GM23338 (cell line): Measurements from ENCODE around the gene LAPTM5. TPM values are rescaled to one million over a fixed set of nuclear protein-coding genes. Genes with fewer than 3 reads are reported as not detected.

Source experiments
- ATAC-seq: fragments of 200-7000 bp; cut with Tn5 transposase; 3 replicates; pipeline ENCODE4 v1.9.1; 2020
- DNase-seq: peaks from one replicate; pipeline ENCODE4 v3.0.0-alpha.2; 2015; ENCODE audit warnings: low spot score
- H2AFZ ChIP-seq: fragments of 200-600 bp; sonication (generic); 2 replicates; pipeline ENCODE4 v1.8.0; 2016; ENCODE audit warnings: antibody characterized with exemption, mild to moderate bottlenecking, moderate library complexity
- H3F3A ChIP-seq: fragments of 200-600 bp; sonication (generic); replicated peaks from 2 replicates; pipeline ENCODE4 v1.8.0; 2017; ENCODE audit warnings: antibody characterized with exemption, mixed run types, low read depth
- H3K27ac ChIP-seq: fragments of 200-600 bp; sonication (generic); 2 replicates; pipeline ENCODE4 v1.6.1; 2016; ENCODE audit warnings: low read depth
- H3K27me3 ChIP-seq: fragments of 200-600 bp; sonication (generic); 2 replicates; pipeline ENCODE4 v1.8.0; 2016; ENCODE audit warnings: mild to moderate bottlenecking, mixed run types, moderate library complexity; ENCODE audit not compliant: insufficient read depth
- H3K36me3 ChIP-seq: fragments of 200-600 bp; sonication (generic); 2 replicates; pipeline ENCODE4 v1.8.0; 2016; ENCODE audit warnings: mild to moderate bottlenecking; ENCODE audit not compliant: insufficient read depth
- H3K4me1 ChIP-seq: fragments of 200-600 bp; sonication (generic); 2 replicates; pipeline ENCODE4 v1.8.0; 2016; ENCODE audit warnings: mild to moderate bottlenecking, moderate library complexity; ENCODE audit not compliant: insufficient read depth
- H3K4me2 ChIP-seq: fragments of 200-600 bp; sonication (generic); 2 replicates; pipeline ENCODE4 v1.7.1; 2017; ENCODE audit warnings: mixed run types
- H3K4me3 ChIP-seq: fragments of 200-600 bp; sonication (generic); 2 replicates; pipeline ENCODE4 v1.6.1; 2016; ENCODE audit warnings: mixed run types
- H3K79me2 ChIP-seq: fragments of 200-600 bp; sonication (generic); replicated peaks from 2 replicates; pipeline ENCODE4 v1.8.0; 2017; ENCODE audit warnings: mild to moderate bottlenecking; ENCODE audit not compliant: insufficient read depth
- H3K9me2 ChIP-seq: fragments of 200-600 bp; sonication (generic); 2 replicates; pipeline ENCODE4 v1.8.0; 2017; ENCODE audit not compliant: insufficient read depth
- H4K20me1 ChIP-seq: fragments of 200-600 bp; sonication (generic); replicated peaks from 2 replicates; pipeline ENCODE4 v1.8.0; 2017; ENCODE audit warnings: mild to moderate bottlenecking; ENCODE audit not compliant: insufficient read depth
- H3K27ac Mint-ChIP-seq: 2 replicates; pipeline ENCODE4 v1.8.0; 2020; ENCODE audit warnings: inconsistent platforms, mild to moderate bottlenecking, moderate library complexity, mixed read lengths
- H3K27me3 Mint-ChIP-seq: 3 replicates; pipeline ENCODE4 v1.8.0; 2022; ENCODE audit warnings: low read depth, mild to moderate bottlenecking, moderate library complexity, mixed read lengths, inconsistent platforms; ENCODE audit not compliant: insufficient read depth, poor library complexity
- H3K36me3 Mint-ChIP-seq: 3 replicates; pipeline ENCODE4 v1.8.0; 2021; ENCODE audit warnings: low read depth, mild to moderate bottlenecking, inconsistent platforms, moderate library complexity, mixed read lengths
- H3K4me1 Mint-ChIP-seq: 3 replicates; pipeline ENCODE4 v1.8.0; 2020; ENCODE audit warnings: mild to moderate bottlenecking, inconsistent platforms, mixed read lengths
- H3K4me3 Mint-ChIP-seq: 3 replicates; pipeline ENCODE4 v1.8.0; 2021; ENCODE audit warnings: moderate library complexity, mild to moderate bottlenecking, inconsistent platforms, mixed read lengths
- H3K9me3 Mint-ChIP-seq: 3 replicates; pipeline ENCODE4 v1.8.0; 2020; ENCODE audit warnings: moderate library complexity, mild to moderate bottlenecking, inconsistent platforms, mixed read lengths
- CREB1 ChIP-seq: fragments of 250-450 bp; sonication (Bioruptor Pico); IDR thresholded peaks from 2 replicates; pipeline ENCODE4 v1.5.0; 2020; ENCODE audit warnings: low read depth, mild to moderate bottlenecking, moderate library complexity
- EZH2 ChIP-seq: fragments of 200-600 bp; sonication (generic); IDR thresholded peaks from one replicate; pipeline ENCODE4 v1.8.0; 2017; ENCODE audit warnings: antibody characterized with exemption, mild to moderate bottlenecking, low read depth; ENCODE audit not compliant: unreplicated experiment
- JUNB ChIP-seq: IDR thresholded peaks from one replicate; pipeline ENCODE4 v1.6.1; 2016; ENCODE audit warnings: antibody characterized with exemption; ENCODE audit not compliant: unreplicated experiment
- NANOG ChIP-seq: IDR thresholded peaks from 2 replicates; pipeline ENCODE4 v1.6.1; 2016; ENCODE audit warnings: antibody characterized with exemption, borderline replicate concordance
- POLR2AphosphoS5 ChIP-seq: IDR thresholded peaks from 2 replicates; pipeline ENCODE4 v1.6.1; 2016; ENCODE audit warnings: antibody characterized with exemption, low read depth
- STAT1 ChIP-seq: IDR thresholded peaks from one replicate; pipeline ENCODE4 v1.6.1; 2016; ENCODE audit warnings: antibody characterized with exemption; ENCODE audit not compliant: unreplicated experiment
- ZNF114 ChIP-seq: fragments of 250-450 bp; sonication (Bioruptor Pico); IDR thresholded peaks from 2 replicates; pipeline ENCODE4 v1.5.0; 2020; ENCODE audit warnings: mild to moderate bottlenecking, moderate library complexity
- ZNF331 ChIP-seq: fragments of 250-450 bp; sonication (Bioruptor Pico); IDR thresholded peaks from 2 replicates; pipeline ENCODE4 v1.5.0; 2020; ENCODE audit warnings: low read depth, mild to moderate bottlenecking, moderate library complexity
- polyA plus RNA-seq: library from polyadenylated mRNA; unstranded; fragments of >200 nt; fragmentation: Nextera tagmentation; extraction: Ambion mirVana; gene quantifications from 2 replicates; pipeline ENCODE4 v1.2.1, GENCODE V29; 2016
- total RNA-seq: library from RNA; depleted of rRNA; stranded (reverse); fragments of >200 nt; shearing (Covaris generic); gene quantifications from 2 replicates; pipeline ENCODE4 v1.2.3, GENCODE V29; 2014
- TF ChIP-seq, protein P1 (sequence below), 2 experiments: fragments of 200-600 bp in 1 of 2; sonication (generic) in 1 of 2; conservative IDR thresholded peaks; 2 replicates each; pipeline versions ENCODE4 v1.5.1 to v1.6.1; 2016 to 2017; ENCODE audit warnings: antibody characterized with exemption in 2 of 2, low read depth in 2 of 2, mild to moderate bottlenecking in 2 of 2, moderate library complexity in 1 of 2
- TF ChIP-seq, protein P2 (sequence below): IDR thresholded peaks from one replicate; pipeline ENCODE4 v1.6.1; 2018; ENCODE audit warnings: antibody characterized with exemption; ENCODE audit not compliant: unreplicated experiment
- TF ChIP-seq, protein P3 (sequence below): fragments of 250-450 bp; sonication (Bioruptor Pico); IDR thresholded peaks from 2 replicates; pipeline ENCODE4 v1.5.0; 2020; ENCODE audit warnings: mild to moderate bottlenecking, moderate library complexity

Gene LAPTM5
- total and polyA plus RNA-seq, 2 experiments from 2014 or later, result 0.21 TPM; not detected in 1

DNA sequence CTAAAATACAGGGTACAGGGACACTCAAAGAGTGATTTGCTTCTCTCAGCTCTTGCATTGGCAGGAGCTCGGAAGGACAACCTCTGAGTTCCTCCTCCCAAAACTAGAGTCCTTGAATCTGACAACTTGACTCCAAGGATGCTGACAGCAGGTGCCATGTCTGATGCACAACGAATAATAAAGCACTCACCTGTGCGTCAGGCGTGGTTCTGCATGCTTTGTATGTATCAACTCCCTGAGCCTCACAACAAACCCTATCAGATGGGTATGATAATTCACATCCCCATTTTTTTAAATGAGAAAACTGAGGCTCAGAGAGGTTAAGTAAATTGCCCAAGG lies 1.4 kb downstream of the LAPTM5 start:
- no peak overlapping the region for H3K4me3 ChIP-seq
- Mint-ChIP-seq H3K36me3 (no peaks in the 10 kb centered on the region), H3K9me3 (no peaks in the 10 kb centered on the region), H3K4me3 (no peak overlapping the region), H3K4me1 (peaks cover 12% of the 10 kb centered on the region), H3K27me3 (peaks cover 12% of the 10 kb centered on the region), H3K27ac (no peak overlapping the region)
- H3K27me3 ChIP-seq, result no peaks in the 10 kb centered on the region
- no peaks in the 10 kb centered on the region for H3K79me2 ChIP-seq
- no peak overlapping the region for H3K4me2 ChIP-seq
- no peaks in the 10 kb centered on the region for H3F3A ChIP-seq
- no peaks in the 10 kb centered on the region for H3K9me2 ChIP-seq
- TF ChIP-seq STAT1, result no peak
- TF ChIP-seq ZNF331 (CRISPR knock-in tag), result no peak
- TF ChIP-seq, protein P1, sequence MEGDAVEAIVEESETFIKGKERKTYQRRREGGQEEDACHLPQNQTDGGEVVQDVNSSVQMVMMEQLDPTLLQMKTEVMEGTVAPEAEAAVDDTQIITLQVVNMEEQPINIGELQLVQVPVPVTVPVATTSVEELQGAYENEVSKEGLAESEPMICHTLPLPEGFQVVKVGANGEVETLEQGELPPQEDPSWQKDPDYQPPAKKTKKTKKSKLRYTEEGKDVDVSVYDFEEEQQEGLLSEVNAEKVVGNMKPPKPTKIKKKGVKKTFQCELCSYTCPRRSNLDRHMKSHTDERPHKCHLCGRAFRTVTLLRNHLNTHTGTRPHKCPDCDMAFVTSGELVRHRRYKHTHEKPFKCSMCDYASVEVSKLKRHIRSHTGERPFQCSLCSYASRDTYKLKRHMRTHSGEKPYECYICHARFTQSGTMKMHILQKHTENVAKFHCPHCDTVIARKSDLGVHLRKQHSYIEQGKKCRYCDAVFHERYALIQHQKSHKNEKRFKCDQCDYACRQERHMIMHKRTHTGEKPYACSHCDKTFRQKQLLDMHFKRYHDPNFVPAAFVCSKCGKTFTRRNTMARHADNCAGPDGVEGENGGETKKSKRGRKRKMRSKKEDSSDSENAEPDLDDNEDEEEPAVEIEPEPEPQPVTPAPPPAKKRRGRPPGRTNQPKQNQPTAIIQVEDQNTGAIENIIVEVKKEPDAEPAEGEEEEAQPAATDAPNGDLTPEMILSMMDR (conservative IDR thresholded peaks at IDR 0.05; ENCODE audit: low read depth in 2 of 2), result no peak
- TF ChIP-seq ZNF114 (CRISPR knock-in tag), result no peak
- H3K36me3 ChIP-seq, result no peaks in the 10 kb centered on the region
- no peak overlapping the region for H2AFZ ChIP-seq
- H3K4me1 ChIP-seq, result peaks cover 8% of the 10 kb centered on the region; the same call in 1 of the 2 replicates
- DNase-seq (no peak), ATAC-seq (no peak)
- H3K27ac ChIP-seq, result no peak overlapping the region
- no peaks in the 10 kb centered on the region for H4K20me1 ChIP-seq

DNA sequence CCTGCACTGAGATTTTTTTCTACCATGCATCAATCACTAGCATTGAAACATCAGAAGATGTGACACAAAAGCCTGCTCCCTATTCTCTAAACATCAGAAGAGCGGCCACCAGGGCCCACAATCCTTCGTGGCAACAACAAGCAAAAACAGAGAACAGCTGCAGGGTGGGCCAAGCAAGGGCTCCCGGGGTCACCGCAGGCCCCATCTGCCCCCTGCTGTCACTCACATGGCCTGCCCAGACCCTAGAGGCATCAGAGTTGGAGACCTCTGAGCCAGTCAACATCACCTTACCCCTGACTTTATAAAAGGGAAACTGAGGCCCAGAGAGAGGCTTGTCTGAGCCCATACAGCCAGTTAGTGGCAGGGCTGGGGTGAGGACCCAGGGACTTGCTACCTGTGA lies 1.8 kb downstream of the LAPTM5 start:
- H3K9me2 ChIP-seq, result no peaks in the 10 kb centered on the region
- no peaks in the 10 kb centered on the region for H3K27me3 ChIP-seq
- no peak for ATAC-seq
- H3K4me3 ChIP-seq, result no peak overlapping the region
- Mint-ChIP-seq H3K36me3 (no peaks in the 10 kb centered on the region), H3K4me3 (no peak overlapping the region), H3K4me1 (peaks cover 12% of the 10 kb centered on the region), H3K9me3 (no peaks in the 10 kb centered on the region), H3K27ac (no peak overlapping the region), H3K27me3 (peaks cover 12% of the 10 kb centered on the region)
- H4K20me1 ChIP-seq, result no peaks in the 10 kb centered on the region
- H3K36me3 ChIP-seq, result no peaks in the 10 kb centered on the region
- H3K4me2 ChIP-seq, result no peak overlapping the region
- no peaks in the 10 kb centered on the region for H3K79me2 ChIP-seq
- H3F3A ChIP-seq, result no peaks in the 10 kb centered on the region
- peaks cover 8% of the 10 kb centered on the region; the same call in 1 of the 2 replicates for H3K4me1 ChIP-seq
- no peak overlapping the region for H2AFZ ChIP-seq
- H3K27ac ChIP-seq, result no peak overlapping the region
- no peak for DNase-seq
- TF ChIP-seq, protein P2, sequence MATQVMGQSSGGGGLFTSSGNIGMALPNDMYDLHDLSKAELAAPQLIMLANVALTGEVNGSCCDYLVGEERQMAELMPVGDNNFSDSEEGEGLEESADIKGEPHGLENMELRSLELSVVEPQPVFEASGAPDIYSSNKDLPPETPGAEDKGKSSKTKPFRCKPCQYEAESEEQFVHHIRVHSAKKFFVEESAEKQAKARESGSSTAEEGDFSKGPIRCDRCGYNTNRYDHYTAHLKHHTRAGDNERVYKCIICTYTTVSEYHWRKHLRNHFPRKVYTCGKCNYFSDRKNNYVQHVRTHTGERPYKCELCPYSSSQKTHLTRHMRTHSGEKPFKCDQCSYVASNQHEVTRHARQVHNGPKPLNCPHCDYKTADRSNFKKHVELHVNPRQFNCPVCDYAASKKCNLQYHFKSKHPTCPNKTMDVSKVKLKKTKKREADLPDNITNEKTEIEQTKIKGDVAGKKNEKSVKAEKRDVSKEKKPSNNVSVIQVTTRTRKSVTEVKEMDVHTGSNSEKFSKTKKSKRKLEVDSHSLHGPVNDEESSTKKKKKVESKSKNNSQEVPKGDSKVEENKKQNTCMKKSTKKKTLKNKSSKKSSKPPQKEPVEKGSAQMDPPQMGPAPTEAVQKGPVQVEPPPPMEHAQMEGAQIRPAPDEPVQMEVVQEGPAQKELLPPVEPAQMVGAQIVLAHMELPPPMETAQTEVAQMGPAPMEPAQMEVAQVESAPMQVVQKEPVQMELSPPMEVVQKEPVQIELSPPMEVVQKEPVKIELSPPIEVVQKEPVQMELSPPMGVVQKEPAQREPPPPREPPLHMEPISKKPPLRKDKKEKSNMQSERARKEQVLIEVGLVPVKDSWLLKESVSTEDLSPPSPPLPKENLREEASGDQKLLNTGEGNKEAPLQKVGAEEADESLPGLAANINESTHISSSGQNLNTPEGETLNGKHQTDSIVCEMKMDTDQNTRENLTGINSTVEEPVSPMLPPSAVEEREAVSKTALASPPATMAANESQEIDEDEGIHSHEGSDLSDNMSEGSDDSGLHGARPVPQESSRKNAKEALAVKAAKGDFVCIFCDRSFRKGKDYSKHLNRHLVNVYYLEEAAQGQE, result no peak
- TF ChIP-seq EZH2 (no peak), NANOG (no peak), ZNF331 (CRISPR knock-in tag) (no peak), ZNF114 (CRISPR knock-in tag) (no peak), STAT1 (no peak), POLR2AphosphoS5 (no peak), JUNB (no peak), CREB1 (CRISPR knock-in tag) (no peak)
- TF ChIP-seq, protein P3, sequence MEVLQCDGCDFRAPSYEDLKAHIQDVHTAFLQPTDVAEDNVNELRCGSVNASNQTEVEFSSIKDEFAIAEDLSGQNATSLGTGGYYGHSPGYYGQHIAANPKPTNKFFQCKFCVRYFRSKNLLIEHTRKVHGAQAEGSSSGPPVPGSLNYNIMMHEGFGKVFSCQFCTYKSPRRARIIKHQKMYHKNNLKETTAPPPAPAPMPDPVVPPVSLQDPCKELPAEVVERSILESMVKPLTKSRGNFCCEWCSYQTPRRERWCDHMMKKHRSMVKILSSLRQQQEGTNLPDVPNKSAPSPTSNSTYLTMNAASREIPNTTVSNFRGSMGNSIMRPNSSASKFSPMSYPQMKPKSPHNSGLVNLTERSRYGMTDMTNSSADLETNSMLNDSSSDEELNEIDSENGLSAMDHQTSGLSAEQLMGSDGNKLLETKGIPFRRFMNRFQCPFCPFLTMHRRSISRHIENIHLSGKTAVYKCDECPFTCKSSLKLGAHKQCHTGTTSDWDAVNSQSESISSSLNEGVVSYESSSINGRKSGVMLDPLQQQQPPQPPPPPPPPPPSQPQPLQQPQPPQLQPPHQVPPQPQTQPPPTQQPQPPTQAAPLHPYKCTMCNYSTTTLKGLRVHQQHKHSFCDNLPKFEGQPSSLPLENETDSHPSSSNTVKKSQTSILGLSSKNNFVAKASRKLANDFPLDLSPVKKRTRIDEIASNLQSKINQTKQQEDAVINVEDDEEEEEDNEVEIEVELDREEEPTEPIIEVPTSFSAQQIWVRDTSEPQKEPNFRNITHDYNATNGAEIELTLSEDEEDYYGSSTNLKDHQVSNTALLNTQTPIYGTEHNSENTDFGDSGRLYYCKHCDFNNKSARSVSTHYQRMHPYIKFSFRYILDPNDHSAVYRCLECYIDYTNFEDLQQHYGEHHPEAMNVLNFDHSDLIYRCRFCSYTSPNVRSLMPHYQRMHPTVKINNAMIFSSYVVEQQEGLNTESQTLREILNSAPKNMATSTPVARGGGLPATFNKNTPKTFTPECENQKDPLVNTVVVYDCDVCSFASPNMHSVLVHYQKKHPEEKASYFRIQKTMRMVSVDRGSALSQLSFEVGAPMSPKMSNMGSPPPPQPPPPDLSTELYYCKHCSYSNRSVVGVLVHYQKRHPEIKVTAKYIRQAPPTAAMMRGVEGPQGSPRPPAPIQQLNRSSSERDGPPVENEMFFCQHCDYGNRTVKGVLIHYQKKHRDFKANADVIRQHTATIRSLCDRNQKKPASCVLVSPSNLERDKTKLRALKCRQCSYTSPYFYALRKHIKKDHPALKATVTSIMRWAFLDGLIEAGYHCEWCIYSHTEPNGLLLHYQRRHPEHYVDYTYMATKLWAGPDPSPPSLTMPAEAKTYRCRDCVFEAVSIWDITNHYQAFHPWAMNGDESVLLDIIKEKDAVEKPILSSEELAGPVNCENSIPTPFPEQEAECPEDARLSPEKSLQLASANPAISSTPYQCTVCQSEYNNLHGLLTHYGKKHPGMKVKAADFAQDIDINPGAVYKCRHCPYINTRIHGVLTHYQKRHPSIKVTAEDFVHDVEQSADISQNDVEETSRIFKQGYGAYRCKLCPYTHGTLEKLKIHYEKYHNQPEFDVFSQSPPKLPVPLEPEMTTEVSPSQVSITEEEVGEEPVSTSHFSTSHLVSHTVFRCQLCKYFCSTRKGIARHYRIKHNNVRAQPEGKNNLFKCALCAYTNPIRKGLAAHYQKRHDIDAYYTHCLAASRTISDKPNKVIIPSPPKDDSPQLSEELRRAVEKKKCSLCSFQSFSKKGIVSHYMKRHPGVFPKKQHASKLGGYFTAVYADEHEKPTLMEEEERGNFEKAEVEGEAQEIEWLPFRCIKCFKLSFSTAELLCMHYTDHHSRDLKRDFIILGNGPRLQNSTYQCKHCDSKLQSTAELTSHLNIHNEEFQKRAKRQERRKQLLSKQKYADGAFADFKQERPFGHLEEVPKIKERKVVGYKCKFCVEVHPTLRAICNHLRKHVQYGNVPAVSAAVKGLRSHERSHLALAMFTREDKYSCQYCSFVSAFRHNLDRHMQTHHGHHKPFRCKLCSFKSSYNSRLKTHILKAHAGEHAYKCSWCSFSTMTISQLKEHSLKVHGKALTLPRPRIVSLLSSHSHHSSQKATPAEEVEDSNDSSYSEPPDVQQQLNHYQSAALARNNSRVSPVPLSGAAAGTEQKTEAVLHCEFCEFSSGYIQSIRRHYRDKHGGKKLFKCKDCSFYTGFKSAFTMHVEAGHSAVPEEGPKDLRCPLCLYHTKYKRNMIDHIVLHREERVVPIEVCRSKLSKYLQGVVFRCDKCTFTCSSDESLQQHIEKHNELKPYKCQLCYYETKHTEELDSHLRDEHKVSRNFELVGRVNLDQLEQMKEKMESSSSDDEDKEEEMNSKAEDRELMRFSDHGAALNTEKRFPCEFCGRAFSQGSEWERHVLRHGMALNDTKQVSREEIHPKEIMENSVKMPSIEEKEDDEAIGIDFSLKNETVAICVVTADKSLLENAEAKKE (CRISPR knock-in tag), result no peak
